Neuronal stem cell (in vitro differentiated cells): ENCODE data around the gene ERC1.

Experiments
- DNase-seq: peaks from one replicate; pipeline ENCODE4 v3.0.0-alpha.2; 2013; ENCODE audit warnings: low spot score
- H2AFZ ChIP-seq: one replicate; pipeline ENCODE4 v1.6.1; 2013; ENCODE audit warnings: mild to moderate bottlenecking, low read length, inconsistent platforms
- H2AK5ac ChIP-seq: 2 replicates; pipeline ENCODE4 v1.6.1; 2013; ENCODE audit warnings: low read depth, mild to moderate bottlenecking, inconsistent platforms, low read length, moderate library complexity, mixed read lengths
- H2BK120ac ChIP-seq: 2 replicates; pipeline ENCODE4 v1.6.1; 2013; ENCODE audit warnings: low read depth, mild to moderate bottlenecking, inconsistent platforms, low read length, moderate library complexity, mixed read lengths
- H2BK12ac ChIP-seq: one replicate; pipeline ENCODE4 v1.6.1; 2013; ENCODE audit warnings: low read length, inconsistent platforms
- H2BK15ac ChIP-seq: 2 replicates; pipeline ENCODE4 v1.6.1; 2013; ENCODE audit warnings: mild to moderate bottlenecking, low read length, inconsistent platforms, mixed read lengths
- H2BK5ac ChIP-seq: one replicate; pipeline ENCODE4 v1.6.1; 2013; ENCODE audit warnings: inconsistent platforms, mild to moderate bottlenecking, low read length, moderate library complexity
- H3K14ac ChIP-seq: one replicate; pipeline ENCODE4 v1.6.1; 2013; ENCODE audit warnings: low read length, inconsistent platforms
- H3K18ac ChIP-seq: 2 replicates; pipeline ENCODE4 v1.6.1; 2013; ENCODE audit warnings: low read length, inconsistent platforms
- H3K23ac ChIP-seq: 2 replicates; pipeline ENCODE4 v1.6.1; 2013; ENCODE audit warnings: low read depth, mild to moderate bottlenecking, mixed read lengths, low read length, inconsistent platforms; ENCODE audit not compliant: poor library complexity
- H3K27ac ChIP-seq: replicated peaks from 3 replicates; pipeline ENCODE4 v1.5.1; 2013; ENCODE audit warnings: low read length, inconsistent platforms
- H3K27me3 ChIP-seq, 3 experiments: 2 replicates each; pipeline ENCODE4 v1.6.1; 2013; ENCODE audit warnings: low read length in 3 of 3, mild to moderate bottlenecking in 2 of 3, inconsistent platforms in 1 of 3, low read depth in 1 of 3, mixed read lengths in 1 of 3, moderate library complexity in 1 of 3; ENCODE audit not compliant: control insufficient read depth in 3 of 3, insufficient read depth in 3 of 3
- H3K36me3 ChIP-seq, 2 donors: replicated peaks in 1 of 2; 2 replicates each; pipeline ENCODE4 v1.6.1; 2013; ENCODE audit warnings: low read length in 2 of 2; ENCODE audit not compliant: control insufficient read depth in 2 of 2, insufficient read depth in 2 of 2
- H3K4ac ChIP-seq: 2 replicates; pipeline ENCODE4 v1.6.1; 2013; ENCODE audit warnings: inconsistent platforms, mild to moderate bottlenecking, low read length, moderate library complexity
- H3K4me1 ChIP-seq, 2 donors: 1 replicate in 1 of 2; 2 replicates in 1 of 2; pipeline ENCODE4 v1.6.1; 2013; ENCODE audit warnings: low read length in 2 of 2, low read depth in 1 of 2; ENCODE audit not compliant: control insufficient read depth in 2 of 2, insufficient read depth in 1 of 2
- H3K4me2 ChIP-seq: one replicate; pipeline ENCODE4 v1.6.1; 2013; ENCODE audit warnings: mild to moderate bottlenecking, low read length, inconsistent platforms; ENCODE audit not compliant: insufficient read depth, poor library complexity, severe bottlenecking
- H3K4me3 ChIP-seq, 2 donors: 2 replicates each; pipeline ENCODE4 v1.5.1; 2013; ENCODE audit warnings: low read length in 2 of 2, mild to moderate bottlenecking in 2 of 2, inconsistent platforms in 1 of 2, moderate library complexity in 1 of 2
- H3K79me1 ChIP-seq: one replicate; pipeline ENCODE4 v1.6.1; 2013; ENCODE audit warnings: low read depth, mild to moderate bottlenecking, inconsistent platforms, low read length, moderate library complexity
- H3K9ac ChIP-seq: one replicate; pipeline ENCODE4 v1.6.1; 2013; ENCODE audit warnings: mild to moderate bottlenecking, low read depth, low read length, inconsistent platforms; ENCODE audit not compliant: poor library complexity
- H3K9me3 ChIP-seq, 2 donors: replicated peaks in 1 of 2; 2 replicates each; pipeline versions ENCODE3 to v1.6.1; 2013; ENCODE audit warnings: low read length in 2 of 2, mild to moderate bottlenecking in 2 of 2, inconsistent platforms in 1 of 2, low read depth in 1 of 2, mixed read lengths in 1 of 2, moderate library complexity in 1 of 2; ENCODE audit not compliant: control insufficient read depth in 2 of 2, insufficient read depth in 1 of 2
- H4K8ac ChIP-seq: one replicate; pipeline ENCODE4 v1.6.1; 2013; ENCODE audit warnings: low read depth, mild to moderate bottlenecking, inconsistent platforms, low read length, moderate library complexity
- H4K91ac ChIP-seq: one replicate; pipeline ENCODE4 v1.6.1; 2013; ENCODE audit warnings: low read length, low read depth, mild to moderate bottlenecking, inconsistent platforms; ENCODE audit not compliant: poor library complexity
- WGBS, 2 donors: extraction: QIAGEN DNeasy Blood & Tissue Kit; methylation state at CpG; one replicate each; pipeline ENCODE4 v1.1.7; 2013; ENCODE audit warnings: missing lambda C conversion rate in 2 of 2, mixed read lengths in 1 of 2; ENCODE audit not compliant: insufficient read length in 2 of 2, insufficient replicate concordance in 1 of 2; ENCODE audit errors: extremely low coverage in 2 of 2; 5-methylcytosine and 5-hydroxymethylcytosine counted together

The ERC1 gene

DNA sequence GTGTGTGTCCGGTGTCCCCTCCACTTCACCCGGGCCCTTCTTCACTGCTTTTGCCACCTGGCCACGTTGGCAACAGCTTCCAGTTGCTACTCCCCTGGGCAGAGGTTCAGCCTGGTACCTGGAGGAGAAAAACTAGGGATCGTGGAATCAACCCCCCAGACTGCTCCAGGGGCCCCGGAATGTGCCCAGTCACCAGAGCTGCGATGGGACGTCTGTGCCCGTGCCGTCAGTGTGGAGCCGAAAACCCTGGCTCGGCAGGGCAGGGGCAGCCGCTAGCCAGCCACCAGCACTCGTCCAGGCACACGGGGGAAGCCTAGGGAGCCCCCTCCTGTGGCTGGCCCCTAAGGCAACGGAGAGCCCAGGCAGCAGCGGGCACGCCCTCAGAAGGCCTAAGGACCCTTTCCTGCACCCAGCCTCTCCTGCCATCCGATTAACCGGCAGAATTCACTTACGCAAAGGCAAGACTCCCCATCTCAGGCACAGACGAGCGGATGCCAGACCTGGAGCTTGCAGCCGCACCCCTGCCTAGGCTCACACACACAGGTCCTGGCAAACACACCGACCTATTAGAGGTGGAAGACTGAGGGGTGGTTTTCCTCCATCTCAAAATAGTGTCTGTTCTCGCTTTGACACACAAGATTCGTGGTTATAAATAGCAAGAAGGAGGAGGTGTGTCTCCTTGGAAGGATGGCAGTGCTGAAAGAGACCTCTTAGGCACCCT is 540.8 kb downstream of the ERC1 start:
- H2AFZ ChIP-seq = peak overlapping the region; percentile 88
- peak overlapping the region; percentile 41 for H2BK12ac ChIP-seq
- peak overlapping the region; percentile 95 for H2BK15ac ChIP-seq
- peak overlapping the region; percentile 95 for H3K18ac ChIP-seq
- peak overlapping the region; percentile 67 for H2AK5ac ChIP-seq
- no peak overlapping the region for H3K23ac ChIP-seq
- H2BK5ac ChIP-seq = peak overlapping the region; percentile 99
- H3K9me3 ChIP-seq = peaks cover 0 to 4% of the 10 kb centered on the region in 2 donors
- H4K91ac ChIP-seq = peak overlapping the region; percentile 90
- peak overlapping the region; percentile 96 for H3K9ac ChIP-seq
- H3K79me1 ChIP-seq = peaks cover 10% of the 10 kb centered on the region
- H3K27me3 ChIP-seq = peaks cover 0 to 88% (median 0%) of the 10 kb centered on the region in 3 experiments
- H3K4me3 ChIP-seq = peak overlapping the region; percentile 40 to 92
- peak overlapping the region; percentile 77 for H3K14ac ChIP-seq
- peaks cover 0 to 35% of the 10 kb centered on the region in 2 donors for H3K4me1 ChIP-seq
- peak overlapping the region; percentile 89 for H2BK120ac ChIP-seq
- no CpG with 5 or more reads among the region's 26 CpGs for WGBS, 2 donors
- H3K4me2 ChIP-seq = peak overlapping the region; percentile 96
- no peaks in the 10 kb centered on the region for H3K36me3 ChIP-seq
- H4K8ac ChIP-seq = no peak overlapping the region
- no peak for DNase-seq
- H3K4ac ChIP-seq = peak overlapping the region; percentile 67
- H3K27ac ChIP-seq = peak overlapping the region; percentile 27

DNA sequence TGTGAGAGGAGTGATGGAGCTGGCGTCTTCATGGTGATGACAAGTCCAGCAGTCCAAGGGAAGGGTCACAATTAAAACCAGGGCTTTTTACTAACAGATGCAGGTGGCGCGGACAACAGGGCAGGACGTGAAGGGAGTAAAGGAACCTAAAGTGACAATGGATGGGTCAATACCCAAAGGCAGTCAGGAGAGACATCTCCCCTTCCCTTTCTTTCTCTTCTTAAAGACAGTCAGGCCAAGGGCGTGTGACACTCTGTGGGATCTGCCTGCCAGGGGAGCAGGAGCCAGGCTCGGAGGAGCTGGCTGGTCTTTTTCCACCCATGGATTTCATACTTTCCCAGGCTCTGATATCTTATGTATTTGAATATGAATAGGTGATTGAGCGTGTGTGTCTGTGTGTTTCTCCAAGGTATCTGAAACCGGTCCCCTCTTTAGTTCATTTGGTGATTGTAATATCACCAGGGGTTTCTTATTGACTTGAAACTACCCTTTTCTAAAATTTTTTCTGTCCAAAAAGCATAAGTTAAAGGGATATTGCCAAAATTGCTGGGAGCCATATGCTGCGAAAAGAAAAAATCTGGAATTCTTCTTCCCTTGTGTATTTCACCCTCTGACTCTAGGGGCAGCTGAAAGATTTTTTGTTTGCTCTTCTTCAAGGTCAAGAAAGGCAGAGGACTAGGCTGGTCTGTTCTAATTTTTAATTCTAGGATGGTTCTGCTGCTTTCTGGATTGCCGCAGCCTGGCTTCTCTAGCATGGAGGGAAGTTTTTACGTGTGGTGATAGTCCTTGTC is 541.5 kb downstream of the ERC1 start:
- peaks cover 0 to 4% of the 10 kb centered on the region in 2 donors for H3K36me3 ChIP-seq
- H4K8ac ChIP-seq = no peak overlapping the region
- H2AK5ac ChIP-seq = no peak overlapping the region
- no peak overlapping the region for H3K23ac ChIP-seq
- peaks cover 1 to 4% of the 10 kb centered on the region in 2 donors for H3K9me3 ChIP-seq
- H2AFZ ChIP-seq = no peak overlapping the region
- H4K91ac ChIP-seq = no peak overlapping the region
- no peak overlapping the region for H2BK12ac ChIP-seq
- H3K27me3 ChIP-seq = peaks cover 0 to 91% (median 0%) of the 10 kb centered on the region in 3 experiments
- peak overlapping the region in 1 of 2 donors; percentile 92 for H3K4me3 ChIP-seq
- no peak overlapping the region for H3K9ac ChIP-seq
- H3K14ac ChIP-seq = no peak overlapping the region
- no peak overlapping the region for H2BK120ac ChIP-seq
- peaks cover 10% of the 10 kb centered on the region for H3K79me1 ChIP-seq
- WGBS, 2 donors = no CpG with 5 or more reads among the region's 11 CpGs
- H2BK15ac ChIP-seq = no peak overlapping the region
- H3K4ac ChIP-seq = no peak overlapping the region
- H3K4me2 ChIP-seq = peak overlapping the region; percentile 96
- no peak overlapping the region for H3K18ac ChIP-seq
- H2BK5ac ChIP-seq = no peak overlapping the region
- no peak for DNase-seq
- peaks cover 0 to 35% of the 10 kb centered on the region in 2 donors for H3K4me1 ChIP-seq
- no peak overlapping the region for H3K27ac ChIP-seq

DNA sequence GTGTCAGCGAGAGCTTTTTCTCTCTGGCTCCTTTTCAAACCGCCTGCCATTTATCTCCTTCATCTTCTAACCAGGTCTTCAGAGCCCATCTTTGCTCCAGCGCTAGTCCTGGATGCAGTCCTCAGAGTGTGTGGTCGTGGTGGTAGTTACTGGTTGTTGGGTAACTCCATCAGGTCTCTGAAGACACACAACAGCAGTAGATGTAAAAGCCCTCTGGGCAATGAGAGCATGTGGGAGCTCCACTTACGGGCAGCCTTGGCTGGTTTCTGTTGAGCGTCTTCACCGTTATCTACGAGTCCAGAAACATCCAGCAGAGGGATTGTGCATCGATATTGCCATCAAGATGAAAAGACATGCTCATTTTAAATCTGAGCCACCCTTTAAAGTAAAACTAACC is 542.2 kb downstream of the ERC1 start:
- Histone ChIP-seq H3K9ac (no peak overlapping the region), H2BK15ac (no peak overlapping the region), H3K14ac (no peak overlapping the region), H2BK120ac (no peak overlapping the region), H4K91ac (no peak overlapping the region), H3K27me3 (peaks cover 0 to 90% (median 0%) of the 10 kb centered on the region in 3 experiments), H2AK5ac (peak overlapping the region; percentile 65), H3K79me1 (peaks cover 13% of the 10 kb centered on the region), H2AFZ (no peak overlapping the region), H3K9me3 (peaks cover 3 to 4% of the 10 kb centered on the region in 2 donors), H3K27ac (no peak overlapping the region), H4K8ac (no peak overlapping the region), H2BK12ac (no peak overlapping the region), H2BK5ac (peak overlapping the region; percentile 0), H3K4me3 (no peak overlapping the region), H3K36me3 (peaks cover 0 to 4% of the 10 kb centered on the region in 2 donors), H3K4me1 (peaks cover 0 to 30% of the 10 kb centered on the region in 2 donors), H3K23ac (no peak overlapping the region), H3K4me2 (peak overlapping the region; percentile 38), H3K4ac (no peak overlapping the region), H3K18ac (no peak overlapping the region)
- WGBS, 2 donors = no CpG with 5 or more reads among the region's 9 CpGs
- no peak for DNase-seq
